ENCODE measurements around the gene NBAS. TPM values are rescaled to one million over a fixed set of nuclear protein-coding genes. Genes with fewer than 3 reads are reported as not detected.
"Not testable (repeated sequence)": the region's sequence is repeated elsewhere in the genome, so short reads cannot be mapped to it uniquely, and the experiment has no call there.

Gene NBAS
- total RNA-seq, 1 donor from 2014 or later = 36.0 TPM

DNA sequence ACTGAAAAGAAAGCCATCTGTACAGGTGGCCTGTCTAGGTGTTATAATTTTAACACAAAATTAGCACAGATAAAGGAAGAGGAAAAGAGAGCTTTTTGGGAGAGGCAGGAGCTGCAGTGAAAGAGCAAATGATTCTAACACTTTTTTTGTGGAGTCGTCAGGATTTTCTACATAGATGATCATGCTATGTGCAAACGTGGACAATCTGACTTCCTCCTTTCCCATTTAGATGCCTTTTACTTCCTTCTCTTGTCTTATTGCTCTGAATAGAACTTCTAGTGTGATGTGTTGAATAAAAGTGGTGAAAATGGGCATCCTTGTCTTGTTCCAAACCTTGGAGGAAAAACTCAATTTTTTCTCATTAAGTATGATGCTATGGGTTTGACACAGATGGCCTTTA lies 334.5 kb downstream of the NBAS start:
- intact Hi-C loops (cut with micrococcal nuclease) = no loop called here

DNA sequence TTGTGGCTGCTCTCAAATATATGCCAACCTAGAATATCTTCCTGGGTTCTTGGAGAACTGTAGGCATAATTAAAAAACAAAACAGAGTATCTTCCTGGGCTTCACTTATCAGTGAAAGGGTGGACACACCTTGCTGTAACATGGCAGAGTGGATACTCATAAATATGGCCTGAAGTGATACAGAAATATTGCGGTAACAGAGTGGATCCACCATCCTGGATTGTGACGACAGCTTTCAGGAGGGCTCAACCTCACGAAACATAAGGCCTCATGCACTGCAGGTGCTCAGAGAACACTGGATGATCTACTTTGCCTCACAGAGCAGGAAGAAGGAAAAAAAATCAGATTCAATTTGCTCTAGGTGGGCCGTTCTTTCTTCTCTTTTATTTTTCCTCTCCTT lies 336.0 kb downstream of the NBAS start:
- intact Hi-C loops (cut with micrococcal nuclease) = no loop called here

DNA sequence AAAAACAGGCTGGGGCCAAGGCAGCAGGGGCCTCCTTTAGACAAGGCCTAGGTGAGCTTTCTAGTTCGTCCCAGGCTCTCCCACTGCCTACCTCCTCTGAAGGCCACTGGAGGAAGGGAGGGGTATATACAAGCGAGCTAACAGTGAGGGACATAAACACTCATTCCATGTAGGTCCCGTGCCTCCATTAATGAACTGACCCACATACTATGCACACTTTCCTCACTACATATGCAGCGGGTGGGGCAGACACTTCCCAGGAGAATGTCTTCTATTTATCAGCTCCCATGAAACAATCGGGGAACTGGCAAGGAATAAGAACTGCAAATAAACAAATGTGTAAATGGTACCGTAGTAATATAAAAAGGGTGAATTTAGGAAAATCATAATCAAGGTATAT lies 336.5 kb downstream of the NBAS start:
- intact Hi-C loops (cut with micrococcal nuclease) = no loop called here

DNA sequence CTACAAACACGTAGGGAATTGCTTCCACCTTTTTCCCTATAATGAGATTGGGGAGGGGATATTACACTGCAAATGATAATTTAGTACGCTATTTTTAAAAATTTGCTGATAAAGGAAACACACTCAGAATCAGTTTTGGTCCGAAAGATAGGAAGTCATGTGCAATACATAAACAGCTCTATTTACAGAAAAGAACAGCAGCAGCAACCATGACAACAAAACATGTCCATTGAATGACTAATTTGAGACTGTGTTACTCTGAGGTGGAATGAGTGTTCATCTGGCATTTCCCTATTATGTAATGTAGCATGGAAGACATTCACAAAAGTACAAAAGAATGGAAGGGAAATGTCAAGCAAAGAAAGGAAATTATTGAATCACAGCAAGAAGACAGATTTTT lies 337.2 kb downstream of the NBAS start:
- intact Hi-C loops (cut with micrococcal nuclease) = no loop called here

DNA sequence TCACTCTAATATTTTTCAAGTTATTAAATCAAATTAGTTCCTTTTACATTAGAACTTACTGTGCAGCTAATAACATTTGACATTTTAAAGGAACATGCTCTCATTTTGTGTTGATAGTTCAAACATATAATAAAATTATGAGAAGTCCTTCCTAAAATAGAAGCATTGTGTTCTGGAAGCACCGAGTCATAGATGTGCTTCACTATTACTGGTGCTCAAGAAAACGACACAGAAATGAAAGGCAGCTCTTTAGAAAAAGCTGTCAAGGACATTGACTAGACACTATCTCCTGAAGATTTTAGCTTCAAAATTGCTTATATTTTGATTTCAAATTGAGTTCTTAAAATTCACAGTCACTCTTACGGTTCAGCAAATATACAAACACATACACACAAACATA lies 338.3 kb downstream of the NBAS start:
- intact Hi-C loops (cut with micrococcal nuclease) = no loop called here

DNA sequence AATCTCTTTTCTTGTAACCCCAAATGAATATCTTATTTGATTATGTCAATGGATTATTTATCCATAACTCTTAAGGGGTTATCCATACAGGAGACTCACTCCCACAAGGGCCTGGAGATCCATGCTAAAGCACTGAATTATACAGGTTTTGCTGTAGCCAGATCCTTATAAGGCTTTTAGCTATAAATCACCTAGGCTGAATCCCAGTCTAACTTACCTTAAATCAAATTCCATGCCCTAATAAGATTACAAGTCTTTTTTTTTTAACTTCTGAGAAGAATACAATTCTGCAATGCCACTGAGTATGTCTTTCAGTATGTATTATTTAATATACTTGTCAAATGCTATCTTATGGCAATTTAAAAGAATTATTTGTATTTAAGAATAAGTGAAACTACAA lies 340.5 kb downstream of the NBAS start:
- intact Hi-C loops (cut with micrococcal nuclease) = no loop called here

DNA sequence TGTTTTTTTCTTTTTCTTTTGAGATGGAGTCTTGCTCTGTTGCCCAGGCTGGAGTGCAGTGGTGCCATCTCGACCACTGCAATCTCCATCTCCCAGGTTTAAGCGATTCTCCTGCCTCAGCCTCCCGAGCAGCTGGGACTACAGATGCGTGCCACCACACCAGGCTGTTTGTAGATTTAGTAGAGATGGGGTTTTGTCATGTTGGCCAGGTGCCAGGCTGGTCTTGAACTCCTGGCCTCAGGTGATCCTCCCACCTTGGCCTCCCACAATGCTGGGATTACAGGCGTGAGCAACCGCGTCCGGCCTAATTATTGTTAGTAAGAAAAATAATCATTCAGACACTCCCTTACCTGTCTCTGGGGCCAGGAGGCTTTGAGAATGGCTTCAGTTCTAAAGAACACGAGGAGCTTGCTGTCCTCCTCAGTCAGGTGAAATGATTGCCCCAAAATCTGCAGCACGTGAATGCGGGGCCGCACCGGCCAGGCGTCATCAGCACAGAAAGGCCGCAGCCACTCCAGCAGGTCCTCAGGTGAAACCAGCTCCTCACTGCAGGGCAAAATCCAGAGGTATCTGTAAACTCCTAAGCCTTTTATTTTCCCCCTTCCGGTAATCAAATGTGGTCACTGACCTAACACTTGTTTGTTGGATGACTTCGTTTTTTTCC lies 342.6 kb downstream of the NBAS start:
- intact Hi-C loops (cut with micrococcal nuclease) = no loop called here

DNA sequence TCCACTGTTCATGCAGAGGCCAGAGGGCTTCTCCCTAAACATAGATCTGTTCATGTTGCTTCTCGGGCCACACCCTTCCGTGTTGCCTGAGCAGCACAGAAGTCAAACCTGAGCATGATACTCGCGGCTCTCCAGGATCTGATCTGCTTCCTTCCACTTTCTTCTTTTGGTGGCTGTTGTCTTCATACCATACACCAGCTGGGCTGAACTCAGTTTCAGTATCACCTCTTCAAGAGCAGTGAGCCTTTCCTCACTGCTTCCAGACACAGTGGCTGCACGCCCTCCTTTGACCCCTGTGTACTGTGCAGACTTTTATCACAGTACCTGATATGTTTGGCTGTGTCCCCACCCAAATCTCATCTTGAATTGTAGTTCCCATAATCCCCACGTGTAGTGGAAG lies 348.9 kb downstream of the NBAS start:
- intact Hi-C loops (cut with micrococcal nuclease) = no loop called here

DNA sequence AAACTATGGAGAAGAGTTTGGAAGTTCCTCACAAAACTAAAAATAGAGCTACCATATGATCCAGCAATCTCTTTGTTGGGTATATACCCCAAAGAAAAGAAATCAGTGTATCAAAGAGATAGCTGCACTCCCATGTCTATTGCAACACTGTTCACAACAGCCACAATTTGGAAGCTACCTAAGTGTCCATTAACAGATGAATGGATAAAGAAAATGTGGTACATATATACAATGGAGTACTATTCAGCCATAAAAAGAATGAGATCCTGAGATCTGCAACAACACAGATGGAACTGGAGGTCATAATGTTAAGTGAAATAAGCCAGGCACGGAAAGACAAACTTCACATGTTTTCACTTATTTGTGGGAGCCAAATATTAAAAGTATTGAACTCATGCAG lies 350.6 kb downstream of the NBAS start:
- intact Hi-C loops (cut with micrococcal nuclease) = not testable (repeated sequence)

DNA sequence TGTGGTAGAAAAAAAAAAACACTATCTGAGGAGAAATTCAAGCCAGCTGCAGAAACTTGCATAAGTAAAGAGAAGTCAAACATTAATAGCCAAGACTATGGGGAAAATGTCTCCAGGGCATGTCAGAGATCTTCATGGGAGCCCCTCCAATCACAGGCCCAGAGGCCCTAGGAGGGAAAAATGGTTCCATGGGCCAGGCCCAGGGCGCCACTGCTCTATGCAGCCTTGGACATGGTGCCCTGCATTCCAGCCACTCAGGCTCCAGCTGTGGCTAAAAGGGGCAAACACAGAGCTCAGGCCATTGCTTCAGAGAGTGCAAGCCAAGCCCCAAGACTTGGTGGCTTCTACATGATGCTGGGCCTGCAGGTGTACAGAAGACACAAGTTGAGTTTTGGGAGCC lies 354.7 kb downstream of the NBAS start:
- intact Hi-C loops (cut with micrococcal nuclease) = no loop called here

DNA sequence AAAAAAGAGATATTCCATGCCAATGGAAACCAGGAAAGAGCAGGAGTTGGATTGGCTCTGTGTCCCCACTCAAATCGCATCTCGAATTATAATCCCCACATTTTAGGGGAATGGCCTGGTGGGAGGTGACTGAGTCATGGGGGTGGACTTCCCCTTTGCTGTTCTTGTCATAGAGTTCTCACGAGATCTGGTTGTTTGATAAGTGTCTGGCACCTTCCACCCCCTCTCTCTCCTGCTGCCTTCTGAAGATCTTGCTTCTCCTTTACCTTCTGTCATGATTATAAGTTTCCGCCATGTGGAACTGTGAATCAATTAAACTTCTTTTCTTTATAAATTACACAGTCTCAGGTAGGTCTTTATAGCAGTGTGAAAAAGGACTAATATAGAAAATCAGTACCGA lies 355.6 kb downstream of the NBAS start:
- intact Hi-C loops (cut with micrococcal nuclease) = no loop called here

DNA sequence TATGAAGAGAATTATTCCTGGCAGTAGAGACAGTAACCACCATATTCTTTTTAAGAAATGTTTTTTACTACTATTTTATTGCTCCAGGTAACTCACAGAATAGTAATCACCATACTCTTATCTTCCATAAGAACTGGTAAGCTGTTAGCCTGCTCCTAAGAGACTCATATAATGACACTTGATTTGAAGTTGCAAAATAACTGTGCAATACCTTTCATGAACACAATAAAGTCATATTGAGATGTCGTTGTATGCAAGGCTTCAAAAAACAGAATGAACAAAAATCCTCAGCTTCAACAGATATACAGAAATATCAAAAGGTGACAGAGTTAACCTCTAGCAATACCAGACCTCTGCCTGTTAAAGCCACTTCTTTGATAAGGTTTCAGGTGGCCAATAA lies 360.1 kb downstream of the NBAS start:
- intact Hi-C loops (cut with micrococcal nuclease) = no loop called here

DNA sequence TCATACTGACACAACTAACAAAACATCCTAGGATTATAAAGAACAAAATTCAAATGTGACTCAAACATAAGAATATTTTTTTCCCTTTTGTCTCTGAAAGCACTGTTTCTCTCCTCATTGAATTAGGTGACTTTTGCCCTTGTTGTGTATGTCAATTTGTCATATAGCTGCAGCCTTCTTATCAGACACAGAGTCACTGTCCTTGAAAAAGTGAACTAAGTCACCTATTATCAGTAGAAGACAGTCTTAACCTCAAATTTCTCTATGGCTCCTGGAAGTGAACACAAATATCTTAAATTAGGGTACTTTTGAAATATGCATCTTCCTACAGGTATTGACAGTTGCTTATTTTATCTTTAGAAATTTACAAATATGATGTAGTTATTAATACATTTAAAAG lies 360.6 kb downstream of the NBAS start:
- intact Hi-C loops (cut with micrococcal nuclease) = no loop called here

DNA sequence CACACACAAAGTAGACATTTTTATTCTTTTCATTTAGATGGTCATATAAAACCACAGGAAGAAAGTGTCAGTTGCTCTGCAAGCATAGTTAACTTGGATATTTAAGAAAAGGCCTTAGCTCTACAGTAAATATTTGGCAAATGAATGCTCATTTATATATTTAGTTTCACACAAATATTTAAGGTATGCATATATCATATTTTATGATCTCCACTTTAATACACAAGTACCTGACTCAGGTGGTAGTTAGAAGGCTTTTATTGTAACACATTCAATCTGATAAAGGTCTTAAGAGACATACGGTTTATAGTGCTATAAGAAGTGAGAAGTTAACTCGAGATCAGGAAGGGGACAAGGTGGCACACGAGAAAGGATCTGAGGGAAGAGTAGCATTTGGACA lies 363.1 kb downstream of the NBAS start:
- intact Hi-C loops (cut with micrococcal nuclease) = no loop called here

DNA sequence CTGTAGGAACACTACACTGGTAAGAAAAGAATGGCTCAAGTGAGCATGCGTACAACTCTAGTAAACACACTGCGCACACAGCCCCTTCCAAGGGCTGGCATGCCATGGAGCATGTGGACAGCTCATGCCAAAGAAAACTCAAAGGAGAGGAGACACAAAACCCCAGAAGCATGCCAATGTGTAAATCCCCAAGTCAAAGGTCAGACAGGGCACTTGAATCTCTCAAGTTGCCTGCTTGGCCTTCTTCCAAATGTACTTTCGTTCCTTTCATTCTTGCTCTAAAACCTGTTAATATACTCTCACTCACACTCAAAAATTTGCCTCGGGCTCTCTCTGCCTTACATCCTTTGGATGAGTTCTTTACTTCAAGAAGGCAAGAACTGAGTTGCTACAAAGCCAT lies 365.3 kb downstream of the NBAS start:
- intact Hi-C loops (cut with micrococcal nuclease) = no loop called here

DNA sequence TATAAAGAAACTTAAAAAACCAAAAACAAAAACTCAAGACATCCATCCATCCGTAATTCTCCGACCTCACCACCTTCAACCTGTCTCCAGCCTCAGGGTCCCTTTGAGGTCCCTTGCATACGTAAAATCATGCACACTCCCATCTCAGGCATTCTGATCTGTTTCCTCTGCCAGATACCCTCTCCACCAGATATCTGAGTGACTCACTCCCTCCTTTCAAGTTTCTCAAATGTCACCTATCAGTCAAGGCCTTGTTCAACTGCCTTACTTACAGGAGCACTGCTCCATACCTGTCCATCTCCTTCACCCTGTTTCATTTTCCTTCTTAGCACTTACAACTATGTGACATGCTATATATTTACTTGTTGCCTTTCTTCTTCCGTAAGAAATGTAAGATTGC lies 369.3 kb downstream of the NBAS start:
- intact Hi-C loops (cut with micrococcal nuclease) = no loop called here

DNA sequence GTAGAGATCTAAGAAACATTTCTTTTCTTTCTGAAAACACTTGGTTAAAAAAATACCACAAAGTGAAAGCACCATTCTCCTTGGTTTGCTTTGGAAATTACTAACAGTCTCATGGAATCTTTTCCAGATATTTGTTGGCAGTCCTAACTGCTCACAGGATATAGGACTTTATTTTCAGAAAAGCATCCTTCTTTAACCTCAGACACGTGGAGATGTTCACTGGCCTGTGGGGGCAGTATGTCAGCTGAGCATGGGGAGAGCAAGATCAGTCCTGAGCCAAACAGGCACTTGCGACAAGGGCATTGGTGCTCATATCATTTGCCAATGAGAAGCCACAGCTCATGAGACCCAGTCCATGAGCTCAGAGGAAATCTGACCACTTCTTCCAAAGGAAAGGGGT lies 371.9 kb downstream of the NBAS start:
- intact Hi-C loops (cut with micrococcal nuclease) = no loop called here

DNA sequence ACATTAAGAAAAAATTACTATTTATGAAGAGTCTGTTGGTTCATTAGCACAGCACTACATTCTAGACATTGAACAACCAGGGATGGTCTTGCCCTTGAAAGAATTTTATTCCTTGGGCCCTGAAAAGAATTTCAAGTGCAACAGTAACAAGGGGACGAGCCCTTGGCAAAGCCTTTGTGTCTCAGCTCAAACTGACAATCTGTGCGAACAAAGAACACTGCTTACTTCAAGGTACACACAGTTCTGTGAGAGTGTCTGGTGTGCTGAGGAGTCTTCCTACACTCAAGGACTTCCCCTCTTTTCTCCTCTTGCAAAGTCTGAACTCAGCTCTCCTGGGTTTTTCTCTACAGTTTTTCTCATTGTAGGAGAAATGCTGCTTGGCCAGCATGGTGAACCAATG lies 373.4 kb downstream of the NBAS start:
- intact Hi-C loops (cut with micrococcal nuclease) = no loop called here

DNA sequence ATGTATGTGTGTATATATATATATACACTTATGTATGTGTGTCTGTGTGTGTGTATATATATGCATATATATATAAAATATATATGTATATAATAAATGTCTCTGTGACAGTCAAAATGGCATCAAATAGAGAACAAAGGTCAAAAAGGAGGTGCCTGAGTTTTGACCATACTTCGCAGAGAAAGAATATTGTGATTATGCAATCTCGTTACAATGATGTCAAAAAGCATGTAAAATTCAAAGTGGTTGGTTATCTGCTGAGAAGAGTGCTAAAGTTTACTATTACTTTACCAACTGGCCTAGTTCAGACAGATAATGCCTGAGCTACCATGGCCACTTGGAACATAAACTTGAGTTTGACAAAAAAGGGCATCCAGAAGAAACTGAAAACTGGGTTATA lies 375.0 kb downstream of the NBAS start:
- intact Hi-C loops (cut with micrococcal nuclease) = no loop called here

DNA sequence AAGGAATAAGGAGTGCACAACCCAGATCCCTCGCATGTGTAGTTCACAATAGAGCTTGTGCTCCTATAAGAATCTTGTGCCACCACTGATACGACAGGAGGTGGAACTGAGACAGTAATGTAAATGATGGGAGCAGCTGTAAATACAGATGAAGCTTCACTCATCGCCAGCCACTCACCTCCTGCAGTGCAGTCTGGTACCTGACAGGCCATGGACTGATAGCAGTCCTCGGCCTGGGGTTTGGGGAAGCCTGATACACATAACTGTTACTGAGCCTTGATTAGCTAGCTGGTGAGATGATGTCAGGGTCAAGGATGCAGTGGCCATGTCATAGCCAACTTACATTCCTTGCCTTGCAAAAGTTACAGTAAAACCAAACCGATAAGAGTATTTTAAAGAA lies 376.6 kb downstream of the NBAS start:
- intact Hi-C loops (cut with micrococcal nuclease) = no loop called here

DNA sequence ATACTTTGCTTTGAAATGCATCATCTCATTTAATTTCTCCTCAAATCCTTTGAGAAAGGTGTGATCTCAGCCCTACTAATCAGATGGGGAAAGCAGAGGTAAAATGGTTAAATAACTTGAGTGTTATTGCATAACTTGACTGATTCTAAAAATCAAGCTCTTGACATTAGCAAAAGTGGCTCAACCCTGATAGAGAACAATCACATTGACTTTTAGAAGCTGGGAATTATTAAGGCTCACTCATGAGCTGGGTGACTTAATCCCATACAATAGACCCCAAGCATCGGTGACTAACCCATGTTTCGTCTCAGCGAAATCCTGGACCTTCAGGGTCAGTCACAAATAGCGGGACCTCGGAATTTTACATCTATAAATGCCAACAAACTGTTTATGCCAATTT lies 378.9 kb downstream of the NBAS start:
- intact Hi-C loops (cut with micrococcal nuclease) = no loop called here

DNA sequence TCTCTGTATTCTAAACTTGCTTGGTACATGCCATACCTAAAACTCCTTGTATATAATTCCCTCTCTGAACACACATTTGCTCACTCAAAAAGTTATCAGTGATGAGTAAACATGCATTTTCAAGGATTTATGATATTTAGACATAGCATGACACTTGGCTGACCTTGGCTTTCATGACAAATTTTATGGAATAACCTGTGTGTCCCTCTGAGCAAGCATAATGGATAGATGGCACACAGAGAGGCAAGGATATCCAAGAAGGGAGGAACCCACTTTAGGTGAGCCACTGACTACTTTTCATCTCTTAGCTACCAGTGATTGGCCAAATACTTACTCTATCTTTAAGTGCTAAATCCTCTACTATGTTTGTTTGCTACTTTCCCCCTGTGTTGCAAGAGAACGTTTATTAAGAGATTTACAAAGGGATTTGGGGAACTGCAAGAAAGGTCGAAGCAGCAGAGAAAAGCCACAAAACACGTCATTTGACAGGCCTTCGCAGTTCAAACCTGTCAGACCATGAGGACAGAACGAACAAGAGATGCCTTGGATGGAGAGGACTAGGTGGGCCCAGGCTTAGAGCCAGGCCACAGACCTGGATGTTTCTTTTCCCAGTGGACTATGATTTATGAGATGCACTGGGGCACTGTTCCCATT lies 379.9 kb downstream of the NBAS start:
- intact Hi-C loops (cut with micrococcal nuclease) = no loop called here

DNA sequence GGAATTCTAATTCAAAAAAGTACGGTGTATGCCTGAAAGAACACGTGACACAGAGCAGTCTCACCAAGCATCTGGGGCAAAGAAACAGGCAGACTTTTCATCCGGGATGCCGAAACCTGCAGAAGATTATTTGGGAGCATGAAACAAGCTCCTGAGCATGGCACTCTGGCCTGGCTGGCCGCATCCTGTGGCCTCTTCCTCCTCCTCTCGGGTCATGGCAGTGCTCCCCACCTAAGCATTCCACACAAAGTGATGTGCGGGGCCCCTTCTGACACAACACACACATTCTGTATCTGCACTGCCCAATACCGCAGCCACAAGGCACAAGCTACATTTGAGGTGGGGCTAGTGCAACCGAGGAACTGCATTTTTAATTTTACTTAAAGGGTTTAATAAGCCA lies 380.8 kb downstream of the NBAS start:
- intact Hi-C loops (cut with micrococcal nuclease) = no loop called here

DNA sequence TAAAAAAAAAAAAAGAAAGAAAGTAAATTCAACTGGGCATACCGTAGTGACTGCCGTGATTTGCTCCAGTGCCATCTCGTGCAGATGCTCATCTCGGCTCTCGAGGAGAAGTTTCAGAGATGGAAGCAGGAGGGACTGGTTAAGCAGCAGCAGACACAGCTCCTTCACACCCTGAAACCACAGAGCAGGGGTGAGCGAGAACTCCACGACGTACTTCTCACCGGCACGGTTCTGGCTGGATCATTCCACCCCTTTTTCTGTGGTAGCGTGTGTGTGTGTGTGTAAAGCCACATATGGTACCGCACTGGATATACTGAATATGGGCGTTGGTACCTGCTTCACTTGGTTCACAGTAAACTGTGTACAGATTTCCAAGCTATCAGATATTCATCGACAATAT lies 382.2 kb downstream of the NBAS start:
- intact Hi-C loops (cut with micrococcal nuclease) = no loop called here
